K562 (cell line): ENCODE results near the gene SLC6A6. TPM values are rescaled to one million over a fixed set of nuclear protein-coding genes. Genes with fewer than 3 reads are reported as not detected.
A peak's percentile ranks its signal among the peaks of the same experiment; 100 is the strongest.

Experiments
- E2F1 ChIP-seq: sonication (generic); formaldehyde crosslinking; IDR thresholded peaks from 2 replicates; pipeline ENCODE4 v1.8.1; 2023; ENCODE audit warnings: mild to moderate bottlenecking, missing genetic modification reagents, moderate library complexity
- E2F5 ChIP-seq: sonication (generic); formaldehyde crosslinking; IDR thresholded peaks from 2 replicates; pipeline ENCODE4 v1.8.0; 2022; ENCODE audit warnings: mild to moderate bottlenecking, missing genetic modification reagents
- E2F6 ChIP-seq, 2 experiments: IDR thresholded peaks; 2 replicates each; pipeline ENCODE4 v1.6.1; 2011; ENCODE audit warnings: borderline replicate concordance in 1 of 2, control low read depth in 1 of 2, low read depth in 1 of 2, low read length in 1 of 2, mild to moderate bottlenecking in 1 of 2, mixed read lengths in 1 of 2, moderate library complexity in 1 of 2; ENCODE audit not compliant: insufficient read depth in 1 of 2, insufficient read length in 1 of 2, poor library complexity in 1 of 2, severe bottlenecking in 1 of 2; ENCODE audit errors: extremely low read depth in 1 of 2
- EP400 ChIP-seq: fragments of 450-650 bp; IDR thresholded peaks from 2 replicates; pipeline ENCODE4 v1.6.1; 2017; ENCODE audit warnings: antibody characterized with exemption, mild to moderate bottlenecking, moderate library complexity
- FOXK1 ChIP-seq: sonication (generic); formaldehyde crosslinking; IDR thresholded peaks from 2 replicates; pipeline ENCODE4 v1.8.0; 2022; ENCODE audit warnings: missing genetic modification reagents, mild to moderate bottlenecking, borderline replicate concordance
- HDAC2 ChIP-seq: fragments of 450-650 bp; IDR thresholded peaks from 2 replicates; pipeline ENCODE4 v1.6.1; 2016; ENCODE audit warnings: mild to moderate bottlenecking
- JUND ChIP-seq, 2 experiments: IDR thresholded peaks; 2 replicates in 1 of 2; 3 replicates in 1 of 2; pipeline ENCODE4 v1.6.1; 2011; ENCODE audit warnings: borderline replicate concordance in 2 of 2, low read depth in 2 of 2, low read length in 2 of 2, improper control_type of control experiment in 1 of 2, missing biosample characterization in 1 of 2, missing genetic modification characterization in 1 of 2, missing genetic modification reagents in 1 of 2
- KDM2B ChIP-seq: fragments of 250-450 bp; sonication (Bioruptor Pico); IDR thresholded peaks from 2 replicates; pipeline ENCODE4 v1.8.0; 2021; ENCODE audit warnings: mild to moderate bottlenecking, moderate library complexity
- MAZ ChIP-seq, 2 experiments: fragments of 450-650 bp in 1 of 2; sonication (generic) in 1 of 2; formaldehyde crosslinking; IDR thresholded peaks in 1 of 2; conservative IDR thresholded peaks in 1 of 2; 2 replicates each; pipeline versions ENCODE4 v1.4.0 to v1.5.0; 2020; ENCODE audit warnings: mild to moderate bottlenecking in 1 of 2, missing genetic modification reagents in 1 of 2
- MTA1 ChIP-seq: fragments of 450-650 bp; IDR thresholded peaks from 2 replicates; pipeline ENCODE4 v1.6.1; 2017; ENCODE audit warnings: borderline replicate concordance
- NFYB ChIP-seq: IDR thresholded peaks from 2 replicates; pipeline ENCODE4 v1.6.1; 2011; ENCODE audit warnings: mild to moderate bottlenecking, moderate library complexity; ENCODE audit not compliant: insufficient read length; ENCODE audit errors: extremely low read depth
- NKRF ChIP-seq: fragments of 450-650 bp; IDR thresholded peaks from 2 replicates; pipeline ENCODE4 v1.6.1; 2016; ENCODE audit warnings: borderline replicate concordance
- PHF20 ChIP-seq: fragments of 450-650 bp; IDR thresholded peaks from 2 replicates; pipeline ENCODE4 v1.6.1; 2018; ENCODE audit not compliant: partially characterized antibody
- RBM25 ChIP-seq: fragments of 200-400 bp; formaldehyde crosslinking; IDR thresholded peaks from 2 replicates; pipeline ENCODE4 v1.6.1; 2018; ENCODE audit warnings: low read length, low read depth, moderate library complexity; ENCODE audit not compliant: severe bottlenecking
- SMARCA5 ChIP-seq: fragments of 450-650 bp; IDR thresholded peaks from 2 replicates; pipeline ENCODE4 v1.6.1; 2016
- SNAPC5 ChIP-seq: fragments of 250-450 bp; sonication (Bioruptor Pico); IDR thresholded peaks from 2 replicates; pipeline ENCODE4 v1.8.0; 2021; ENCODE audit warnings: moderate library complexity, mild to moderate bottlenecking, inconsistent platforms
- STAG1 ChIP-seq: sonication (generic); formaldehyde crosslinking; IDR thresholded peaks from 2 replicates; pipeline ENCODE4 v1.5.0; 2020; ENCODE audit warnings: missing genetic modification reagents, borderline replicate concordance
- TAF15 ChIP-seq: fragments of 200-400 bp; formaldehyde crosslinking; IDR thresholded peaks from 2 replicates; pipeline ENCODE4 v1.6.1; 2017; ENCODE audit warnings: mild to moderate bottlenecking, low read depth, low read length, moderate library complexity
- TCF3 ChIP-seq: sonication (generic); formaldehyde crosslinking; IDR thresholded peaks from 2 replicates; pipeline ENCODE4 v1.4.0; 2020; ENCODE audit warnings: mild to moderate bottlenecking, missing genetic modification reagents
- ZFP36 ChIP-seq: fragments of 150-350 bp; IDR thresholded peaks from 2 replicates; pipeline ENCODE4 v1.6.1; 2018; ENCODE audit warnings: low read length, low read depth; ENCODE audit not compliant: partially characterized antibody
- ZNF316 ChIP-seq: fragments of 450-650 bp; IDR thresholded peaks from 2 replicates; pipeline ENCODE4 v1.6.1; 2016
- ZNF668 ChIP-seq: fragments of 250-450 bp; sonication (Bioruptor Pico); IDR thresholded peaks from 2 replicates; pipeline ENCODE4 v1.8.0; 2022; ENCODE audit warnings: mild to moderate bottlenecking, inconsistent platforms
- polyA plus RNA-seq, 8 experiments: library from polyadenylated mRNA; depleted of rRNA in 4 of 8; stranded (reverse) in 5 of 8; unstranded in 3 of 8; fragments of >200 nt; fragmentation: Nextera tagmentation in 2 of 8; fragmentation: Illumina TruSeq in 1 of 8; extraction: Ambion mirVana in 2 of 8; extraction: Trizol in 1 of 8; gene quantifications; 2 replicates each; pipeline versions ENCODE4 v1.2.1 to v1.2.3, GENCODE V29; 2011 to 2014; ENCODE audit warnings: inconsistent platforms in 1 of 8, missing spikeins in 1 of 8
- total RNA-seq, 7 experiments: library from RNA; depleted of rRNA in 6 of 7; stranded (reverse); fragments of >200 nt in 6 of 7; fragmentation: Illumina TruSeq in 2 of 7; extraction: Trizol in 2 of 7; gene quantifications; 2 replicates each; pipeline versions ENCODE4 v1.2.1 to v1.2.3, GENCODE V29; 2011 to 2021; ENCODE audit warnings: low replicate concordance in 1 of 7

SLC6A6 gene
- total and polyA plus RNA-seq, 9 of the 15 experiments (the other 6 are each of a cell fraction or from before 2014, with no cell fraction given) = 12.3 to 203 (median 93.2) TPM

- TF ChIP-seq NKRF (0 out of 2 replicates have a peak, but pooled peaks have one; percentile 5), TCF3 (CRISPR knock-in tag) (peak; percentile 21; the same call in 1 of the 2 replicates), JUND (IDR thresholded peaks at IDR 0.05; ENCODE audit: borderline replicate concordance, low read depth, low read length) (no peak), JUND (tag; IDR thresholded peaks at IDR 0.05; ENCODE audit: borderline replicate concordance, low read depth, low read length) (no peak; the same call in 2 of the 3 replicates), KDM2B (CRISPR knock-in tag) (no peak), PHF20 (peak; percentile 21), SNAPC5 (CRISPR knock-in tag) (no peak), MAZ (CRISPR knock-in tag; conservative IDR thresholded peaks at IDR 0.05 in 1 of 2, IDR thresholded peaks at IDR 0.05 in 1 of 2) (0 out of 4 replicates have a peak, but pooled peaks of 1 of the 2 experiments have one; percentile 21), ZNF316 (peak; percentile 5; the same call in 1 of the 2 replicates), ZFP36 (peak; percentile 87), E2F6 (IDR thresholded peaks at IDR 0.05; ENCODE audit: borderline replicate concordance in 1 of 2, extremely low read depth in 1 of 2, insufficient read depth in 1 of 2, insufficient read length in 1 of 2, low read depth in 1 of 2, low read length in 1 of 2, poor library complexity in 1 of 2, severe bottlenecking in 1 of 2) (peak in 1 of 2 experiments; percentile 24), MTA1 (no peak), E2F5 (CRISPR knock-in tag) (no peak; the same call in 1 of the 2 replicates), NFYB (no peak), TAF15 (no peak), FOXK1 (CRISPR knock-in tag) (no peak), RBM25 (peak; percentile 92), ZNF668 (CRISPR knock-in tag) (no peak), E2F1 (CRISPR knock-in tag) (no peak), HDAC2 (peak; percentile 67), EP400 (peak; percentile 53; the same call in 1 of the 2 replicates), SMARCA5 (peak; percentile 88; the same call in 1 of the 2 replicates), STAG1 (CRISPR knock-in tag) (no peak)
Measured at GRCh38 chr3:14391033-14391432, 11.4 kb upstream of the SLC6A6 start (continued).
